HL-60 (cell line): ENCODE measurements around the gene MTSS2.

ENCODE experiments used
- POLR2AphosphoS5 ChIP-seq: IDR thresholded peaks from 2 replicates; pipeline ENCODE4 v1.6.1; 2012; ENCODE audit warnings: low read depth
- SPI1 ChIP-seq: IDR thresholded peaks from 2 replicates; pipeline ENCODE4 v1.6.1; 2012; ENCODE audit warnings: low read depth, mild to moderate bottlenecking, borderline replicate concordance
- TF ChIP-seq, protein P1 (sequence below): IDR thresholded peaks from one replicate; pipeline ENCODE4 v1.5.1; 2011; ENCODE audit warnings: low read length, control low read depth, inconsistent platforms; ENCODE audit not compliant: insufficient read depth
- TF ChIP-seq, protein P2 (sequence below): IDR thresholded peaks from 2 replicates; pipeline ENCODE4 v1.6.1; 2012; ENCODE audit warnings: low read depth; ENCODE audit not compliant: insufficient replicate concordance

DNA sequence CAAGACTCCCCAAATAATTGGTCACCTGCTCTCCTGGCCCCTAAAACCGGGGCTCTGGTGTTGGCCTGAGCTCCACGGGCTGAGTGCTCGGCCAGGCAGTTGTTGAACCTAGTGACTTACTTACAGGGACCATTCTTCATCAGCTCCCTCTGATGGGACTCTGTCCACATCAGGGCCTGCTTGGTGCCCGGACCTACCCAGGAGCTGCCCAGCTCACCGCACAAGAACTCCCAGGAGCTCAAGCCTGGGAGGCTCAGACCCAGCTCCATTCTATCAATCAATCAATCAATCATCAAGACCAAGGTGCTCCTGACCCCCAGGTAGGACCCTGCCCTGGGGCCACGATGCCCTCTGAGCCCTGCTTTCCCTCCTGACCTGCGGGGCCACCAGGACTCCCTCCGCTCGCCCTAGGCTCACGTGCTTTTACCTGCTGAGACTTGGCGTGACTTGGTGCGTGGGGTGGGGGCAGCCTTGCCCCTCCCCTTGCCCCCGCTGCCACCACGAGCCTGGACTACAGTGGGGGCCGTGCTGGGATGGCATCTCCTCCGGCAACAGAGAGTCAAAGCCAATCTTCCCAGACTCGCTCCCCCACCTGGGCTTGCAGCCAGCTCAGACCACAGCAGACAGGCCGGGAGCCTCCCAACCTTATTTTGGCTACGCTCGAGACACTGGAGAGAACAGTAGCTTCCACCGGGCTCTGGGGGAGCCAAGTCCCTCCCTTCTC is 23.8 kb downstream of the MTSS2 start:
- TF ChIP-seq, protein P1, sequence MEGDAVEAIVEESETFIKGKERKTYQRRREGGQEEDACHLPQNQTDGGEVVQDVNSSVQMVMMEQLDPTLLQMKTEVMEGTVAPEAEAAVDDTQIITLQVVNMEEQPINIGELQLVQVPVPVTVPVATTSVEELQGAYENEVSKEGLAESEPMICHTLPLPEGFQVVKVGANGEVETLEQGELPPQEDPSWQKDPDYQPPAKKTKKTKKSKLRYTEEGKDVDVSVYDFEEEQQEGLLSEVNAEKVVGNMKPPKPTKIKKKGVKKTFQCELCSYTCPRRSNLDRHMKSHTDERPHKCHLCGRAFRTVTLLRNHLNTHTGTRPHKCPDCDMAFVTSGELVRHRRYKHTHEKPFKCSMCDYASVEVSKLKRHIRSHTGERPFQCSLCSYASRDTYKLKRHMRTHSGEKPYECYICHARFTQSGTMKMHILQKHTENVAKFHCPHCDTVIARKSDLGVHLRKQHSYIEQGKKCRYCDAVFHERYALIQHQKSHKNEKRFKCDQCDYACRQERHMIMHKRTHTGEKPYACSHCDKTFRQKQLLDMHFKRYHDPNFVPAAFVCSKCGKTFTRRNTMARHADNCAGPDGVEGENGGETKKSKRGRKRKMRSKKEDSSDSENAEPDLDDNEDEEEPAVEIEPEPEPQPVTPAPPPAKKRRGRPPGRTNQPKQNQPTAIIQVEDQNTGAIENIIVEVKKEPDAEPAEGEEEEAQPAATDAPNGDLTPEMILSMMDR, result no peak
- no peak; the same call in 1 of the 2 replicates for TF ChIP-seq POLR2AphosphoS5
- no peak for TF ChIP-seq SPI1
- TF ChIP-seq, protein P2, sequence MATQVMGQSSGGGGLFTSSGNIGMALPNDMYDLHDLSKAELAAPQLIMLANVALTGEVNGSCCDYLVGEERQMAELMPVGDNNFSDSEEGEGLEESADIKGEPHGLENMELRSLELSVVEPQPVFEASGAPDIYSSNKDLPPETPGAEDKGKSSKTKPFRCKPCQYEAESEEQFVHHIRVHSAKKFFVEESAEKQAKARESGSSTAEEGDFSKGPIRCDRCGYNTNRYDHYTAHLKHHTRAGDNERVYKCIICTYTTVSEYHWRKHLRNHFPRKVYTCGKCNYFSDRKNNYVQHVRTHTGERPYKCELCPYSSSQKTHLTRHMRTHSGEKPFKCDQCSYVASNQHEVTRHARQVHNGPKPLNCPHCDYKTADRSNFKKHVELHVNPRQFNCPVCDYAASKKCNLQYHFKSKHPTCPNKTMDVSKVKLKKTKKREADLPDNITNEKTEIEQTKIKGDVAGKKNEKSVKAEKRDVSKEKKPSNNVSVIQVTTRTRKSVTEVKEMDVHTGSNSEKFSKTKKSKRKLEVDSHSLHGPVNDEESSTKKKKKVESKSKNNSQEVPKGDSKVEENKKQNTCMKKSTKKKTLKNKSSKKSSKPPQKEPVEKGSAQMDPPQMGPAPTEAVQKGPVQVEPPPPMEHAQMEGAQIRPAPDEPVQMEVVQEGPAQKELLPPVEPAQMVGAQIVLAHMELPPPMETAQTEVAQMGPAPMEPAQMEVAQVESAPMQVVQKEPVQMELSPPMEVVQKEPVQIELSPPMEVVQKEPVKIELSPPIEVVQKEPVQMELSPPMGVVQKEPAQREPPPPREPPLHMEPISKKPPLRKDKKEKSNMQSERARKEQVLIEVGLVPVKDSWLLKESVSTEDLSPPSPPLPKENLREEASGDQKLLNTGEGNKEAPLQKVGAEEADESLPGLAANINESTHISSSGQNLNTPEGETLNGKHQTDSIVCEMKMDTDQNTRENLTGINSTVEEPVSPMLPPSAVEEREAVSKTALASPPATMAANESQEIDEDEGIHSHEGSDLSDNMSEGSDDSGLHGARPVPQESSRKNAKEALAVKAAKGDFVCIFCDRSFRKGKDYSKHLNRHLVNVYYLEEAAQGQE, result no peak
